HG03457 (cell line): ENCODE results near the gene EPHA3.

Experiments used
- ATAC-seq: cut with Tn5 transposase; IDR thresholded peaks from one replicate; pipeline ENCODE4 v1.9.1; 2021; ENCODE audit warnings: moderate number of reproducible peaks; ENCODE audit not compliant: unreplicated experiment

Gene EPHA3

GRCh38 chr3:89527736-89528305 is 420.4 kb downstream of the EPHA3 start:
- no peak for ATAC-seq
